Osteoblast (primary cell): ENCODE measurements around the gene KCNH3. TPM values are rescaled to one million over a fixed set of nuclear protein-coding genes. Genes with fewer than 3 reads are reported as not detected.

ENCODE experiments used
- DNase-seq: peaks from one replicate; pipeline ENCODE4 v3.0.0; 2011; ENCODE audit warnings: low spot score, mixed read lengths; ENCODE audit not compliant: insufficient read length; ENCODE audit errors: missing footprints
- H2AFZ ChIP-seq: 2 replicates; pipeline ENCODE4 v1.6.0; 2011; ENCODE audit warnings: mild to moderate bottlenecking, low read length
- H3K27ac ChIP-seq: 2 replicates; pipeline ENCODE4 v1.5.1; 2011; ENCODE audit warnings: mild to moderate bottlenecking, low read depth, low read length, moderate library complexity
- H3K27me3 ChIP-seq: 2 replicates; pipeline ENCODE4 v1.6.0; 2012; ENCODE audit warnings: mild to moderate bottlenecking, control low read depth, inconsistent platforms, low read length, moderate library complexity; ENCODE audit not compliant: insufficient read depth
- H3K36me3 ChIP-seq: 2 replicates; pipeline ENCODE4 v1.5.1; 2011; ENCODE audit warnings: mild to moderate bottlenecking, low read length, control low read depth, moderate library complexity; ENCODE audit not compliant: insufficient read depth
- H3K4me1 ChIP-seq: 2 replicates; pipeline ENCODE4 v1.5.1; 2011; ENCODE audit warnings: mild to moderate bottlenecking, low read length, control low read depth, moderate library complexity; ENCODE audit not compliant: insufficient read depth
- H3K4me2 ChIP-seq: 2 replicates; pipeline ENCODE4 v1.6.0; 2011; ENCODE audit warnings: mild to moderate bottlenecking, low read length; ENCODE audit not compliant: insufficient read depth
- H3K4me3 ChIP-seq: fragments of 200-600 bp; sonication (generic); 3 replicates; pipeline ENCODE4 v1.5.1; 2012; ENCODE audit warnings: mild to moderate bottlenecking, low read length, inconsistent platforms; ENCODE audit not compliant: insufficient read depth
- H3K79me2 ChIP-seq: 2 replicates; pipeline ENCODE4 v1.6.0; 2012; ENCODE audit warnings: mild to moderate bottlenecking, low read length, control low read depth, inconsistent platforms; ENCODE audit not compliant: insufficient read depth
- H3K9me3 ChIP-seq: 2 replicates; pipeline ENCODE4 v1.5.1; 2011; ENCODE audit warnings: low read depth, low read length, control low read depth
- H4K20me1 ChIP-seq: 2 replicates; pipeline ENCODE4 v1.6.0; 2012; ENCODE audit warnings: mild to moderate bottlenecking, low read length, control low read depth; ENCODE audit not compliant: insufficient read depth
- total RNA-seq: library from RNA; depleted of rRNA; stranded (reverse); fragments of >200 nt; gene quantifications from 2 replicates; pipeline ENCODE4 v1.2.3, GENCODE V29; 2012
- TF ChIP-seq, protein P1 (sequence below): IDR thresholded peaks from 2 replicates; pipeline ENCODE4 v1.5.1; 2011; ENCODE audit warnings: mild to moderate bottlenecking, low read depth, low read length, moderate library complexity; ENCODE audit errors: extremely low read depth

KCNH3 gene
- total RNA-seq, 1 donor: not detected

DNA sequence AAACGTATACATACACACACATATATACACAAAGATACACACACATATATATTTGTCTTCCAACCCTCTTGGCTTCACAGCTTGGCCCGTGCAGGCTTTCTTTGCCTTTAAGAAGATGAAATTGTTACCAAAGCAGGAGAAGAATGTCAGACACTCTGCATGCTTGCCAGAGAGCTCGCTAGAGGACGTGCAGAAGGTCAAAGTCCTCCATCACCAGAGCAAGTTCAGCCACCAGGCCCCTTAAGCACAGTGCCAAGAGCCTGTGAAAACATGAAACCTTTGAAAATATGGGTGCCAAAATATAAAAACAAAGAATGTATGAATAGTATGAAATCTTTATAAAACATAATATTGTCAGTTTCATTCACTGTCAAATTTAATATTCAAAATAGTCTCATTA lies 44.0 kb downstream of the KCNH3 start:
- no peak overlapping the region for H3K27ac ChIP-seq
- no peak for DNase-seq

DNA sequence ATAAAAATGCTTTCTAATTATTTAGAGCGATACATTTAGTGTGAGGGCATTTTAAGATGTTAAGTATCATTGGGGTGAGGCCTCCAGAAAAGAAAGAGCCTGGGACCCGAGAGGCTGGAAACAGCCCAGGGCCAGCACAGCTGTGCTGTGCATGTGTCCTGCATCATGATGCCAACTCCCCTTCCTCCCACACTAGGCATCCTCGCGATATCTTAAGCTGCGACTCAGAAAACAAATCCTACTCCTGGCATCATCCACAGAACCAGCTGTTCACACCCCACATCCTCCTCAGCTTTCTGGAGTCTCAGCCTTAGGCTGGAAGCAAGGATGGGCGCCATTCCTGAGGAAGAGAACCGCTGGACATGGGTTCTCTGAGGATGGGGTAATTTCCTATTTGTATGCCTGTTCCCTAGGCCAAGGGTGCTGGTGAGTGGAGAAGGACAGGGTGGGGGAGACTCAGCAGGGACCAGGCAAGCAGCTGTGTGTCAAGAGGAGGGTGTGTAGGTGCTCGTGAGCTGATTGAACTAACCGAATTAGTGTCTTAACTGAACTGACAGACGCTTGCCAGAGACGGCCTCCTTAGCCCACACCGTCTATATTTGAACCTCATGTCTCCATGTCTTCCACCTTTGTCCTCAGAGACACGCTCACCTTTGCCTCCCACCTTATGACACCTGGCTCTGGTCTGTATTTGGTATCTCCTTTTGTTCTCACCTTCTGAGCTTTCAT lies 44.7 kb downstream of the KCNH3 start:
- no peaks in the 10 kb centered on the region for H3K36me3 ChIP-seq
- TF ChIP-seq, protein P1, sequence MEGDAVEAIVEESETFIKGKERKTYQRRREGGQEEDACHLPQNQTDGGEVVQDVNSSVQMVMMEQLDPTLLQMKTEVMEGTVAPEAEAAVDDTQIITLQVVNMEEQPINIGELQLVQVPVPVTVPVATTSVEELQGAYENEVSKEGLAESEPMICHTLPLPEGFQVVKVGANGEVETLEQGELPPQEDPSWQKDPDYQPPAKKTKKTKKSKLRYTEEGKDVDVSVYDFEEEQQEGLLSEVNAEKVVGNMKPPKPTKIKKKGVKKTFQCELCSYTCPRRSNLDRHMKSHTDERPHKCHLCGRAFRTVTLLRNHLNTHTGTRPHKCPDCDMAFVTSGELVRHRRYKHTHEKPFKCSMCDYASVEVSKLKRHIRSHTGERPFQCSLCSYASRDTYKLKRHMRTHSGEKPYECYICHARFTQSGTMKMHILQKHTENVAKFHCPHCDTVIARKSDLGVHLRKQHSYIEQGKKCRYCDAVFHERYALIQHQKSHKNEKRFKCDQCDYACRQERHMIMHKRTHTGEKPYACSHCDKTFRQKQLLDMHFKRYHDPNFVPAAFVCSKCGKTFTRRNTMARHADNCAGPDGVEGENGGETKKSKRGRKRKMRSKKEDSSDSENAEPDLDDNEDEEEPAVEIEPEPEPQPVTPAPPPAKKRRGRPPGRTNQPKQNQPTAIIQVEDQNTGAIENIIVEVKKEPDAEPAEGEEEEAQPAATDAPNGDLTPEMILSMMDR: no peak
- H4K20me1 ChIP-seq: peaks cover 11% of the 10 kb centered on the region
- H3K79me2 ChIP-seq: peaks cover 4% of the 10 kb centered on the region
- no peak for DNase-seq
- no peak overlapping the region for H3K4me3 ChIP-seq
- no peak overlapping the region for H2AFZ ChIP-seq
- H3K27ac ChIP-seq: no peak overlapping the region
- no peaks in the 10 kb centered on the region for H3K27me3 ChIP-seq
- H3K4me2 ChIP-seq: no peak overlapping the region
- H3K9me3 ChIP-seq: no peaks in the 10 kb centered on the region
- no peaks in the 10 kb centered on the region for H3K4me1 ChIP-seq

More for the DNA sequence above, 44.0 kb downstream of the KCNH3 start:
- Histone ChIP-seq H3K4me2 (no peak overlapping the region), H4K20me1 (peaks cover 13% of the 10 kb centered on the region), H2AFZ (no peak overlapping the region), H3K4me1 (no peaks in the 10 kb centered on the region), H3K27me3 (no peaks in the 10 kb centered on the region), H3K79me2 (peaks cover 4% of the 10 kb centered on the region), H3K9me3 (no peaks in the 10 kb centered on the region), H3K36me3 (no peaks in the 10 kb centered on the region), H3K4me3 (no peak overlapping the region)
- TF ChIP-seq, protein P1: no peak

DNA sequence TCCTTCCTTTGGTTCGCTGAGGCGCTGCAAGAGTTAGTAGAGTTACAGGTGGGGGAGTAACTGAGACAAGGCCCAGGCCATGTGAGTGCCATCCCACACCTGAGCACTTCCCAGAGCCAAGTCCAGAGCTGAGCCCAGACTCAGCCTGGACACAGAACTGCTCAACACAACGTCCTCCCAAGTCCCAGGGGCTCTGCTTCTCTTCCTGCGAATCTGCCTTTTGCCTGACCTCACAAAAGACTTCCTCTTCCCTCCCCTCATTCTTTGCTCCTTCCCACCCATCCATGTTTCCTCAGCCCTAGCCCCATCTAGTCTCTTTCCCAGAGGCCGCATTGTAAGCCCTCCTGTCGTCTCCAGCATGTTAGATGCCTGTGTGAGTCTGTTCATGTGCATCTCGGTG lies 45.8 kb downstream of the KCNH3 start:
- Histone ChIP-seq H3K9me3 (no peaks in the 10 kb centered on the region), H3K79me2 (peaks cover 4% of the 10 kb centered on the region), H3K4me2 (no peak overlapping the region), H3K4me3 (no peak overlapping the region), H2AFZ (no peak overlapping the region), H3K36me3 (no peaks in the 10 kb centered on the region), H3K4me1 (peaks cover 4% of the 10 kb centered on the region), H3K27me3 (no peaks in the 10 kb centered on the region), H4K20me1 (peaks cover 8% of the 10 kb centered on the region), H3K27ac (no peak overlapping the region)
- TF ChIP-seq, protein P1: no peak
- DNase-seq: no peak

DNA sequence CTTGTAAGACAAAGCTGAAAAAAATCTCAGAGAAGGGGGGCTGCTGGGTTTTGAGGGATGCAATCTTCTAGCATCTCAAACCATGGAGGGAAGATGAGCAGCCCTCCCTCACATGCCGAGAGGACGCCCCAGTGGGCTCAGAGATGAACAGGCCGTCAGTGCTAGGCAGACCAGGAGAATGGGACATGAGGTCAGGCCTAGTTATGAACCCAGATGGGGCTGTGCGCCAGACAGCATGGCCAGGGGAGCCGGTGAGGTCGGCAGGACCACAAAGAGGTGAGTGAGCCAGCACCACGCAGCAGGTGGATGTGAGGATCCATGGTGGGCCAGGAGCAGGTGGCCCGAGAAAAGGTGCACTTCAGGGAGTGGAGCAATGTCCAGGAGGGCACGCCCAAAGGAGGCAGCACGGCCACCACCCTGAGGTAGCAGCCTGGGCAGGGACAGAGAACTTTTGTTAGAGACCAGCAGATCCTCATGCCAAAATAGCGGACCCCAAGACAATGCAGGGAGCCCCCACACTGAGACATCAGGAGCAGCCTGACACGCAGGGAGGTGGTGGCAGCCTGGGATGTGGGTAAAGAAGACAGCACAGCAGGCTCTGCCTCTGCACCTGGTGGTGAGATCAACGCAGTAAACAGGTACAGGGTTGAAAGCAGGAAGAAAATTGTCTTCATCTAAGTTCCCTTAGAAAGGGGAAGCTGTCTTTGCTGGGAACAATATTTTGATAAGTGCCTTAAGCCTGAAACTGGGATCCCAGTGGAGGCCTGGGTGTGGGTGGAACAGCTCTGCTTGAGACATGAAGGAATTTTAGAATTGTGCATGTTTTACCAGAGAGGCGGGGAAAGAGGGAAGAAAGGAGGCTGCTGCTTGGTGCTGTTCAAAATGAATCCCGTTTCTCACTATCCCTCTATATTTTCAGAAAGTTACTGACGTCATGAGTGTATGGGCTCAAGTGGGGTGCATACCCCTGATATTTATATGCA lies 46.9 kb downstream of the KCNH3 start:
- DNase-seq: no peak
- H3K4me2 ChIP-seq: no peak overlapping the region
- peaks cover 7% of the 10 kb centered on the region for H4K20me1 ChIP-seq
- no peaks in the 10 kb centered on the region for H3K36me3 ChIP-seq
- peaks cover 4% of the 10 kb centered on the region for H3K4me1 ChIP-seq
- TF ChIP-seq, protein P1: no peak
- no peak overlapping the region for H2AFZ ChIP-seq
- H3K27ac ChIP-seq: no peak overlapping the region
- no peaks in the 10 kb centered on the region for H3K27me3 ChIP-seq
- peaks cover 4% of the 10 kb centered on the region for H3K79me2 ChIP-seq
- no peak overlapping the region for H3K4me3 ChIP-seq
- H3K9me3 ChIP-seq: no peaks in the 10 kb centered on the region
